GM12878 (cell line): ENCODE data around the gene ASCC1. TPM values are rescaled to one million over a fixed set of nuclear protein-coding genes. Genes with fewer than 3 reads are reported as not detected.

Experiments
- ATAC-seq: fragments of 200-7000 bp; cut with Tn5 transposase; 3 replicates; pipeline ENCODE4 v1.9.1; 2020; ENCODE audit warnings: mild to moderate bottlenecking, moderate library complexity
- BruUV-seq: library from RNA; stranded (reverse); fragments of 400-500 nt; replicated peaks from 2 replicates; lab custom pipeline; 2021; lab: Mats Ljungman, UMichigan
- CTCF ChIA-PET: fragments of 300-600 bp; sonication (Branson Sonifier 250); formaldehyde crosslinking; extraction: SDS; loops from one replicate; lab custom pipeline; 2021; ENCODE audit warnings: inconsistent platforms; lab: Yijun Ruan, JAX
- POLR2A ChIA-PET: fragments of 350-600 bp; formaldehyde crosslinking; extraction: SDS; loops from one replicate; lab custom pipeline; 2021; ENCODE audit warnings: inconsistent platforms; lab: Charles Lee
- RAD21 ChIA-PET: fragments of 300-600 bp; sonication (Branson Sonifier 250); formaldehyde crosslinking; loops from one replicate; lab custom pipeline; 2023; ENCODE audit warnings: antibody characterized with exemption; ENCODE audit not compliant: unreplicated experiment; lab: Charles Lee
- SMC1A ChIA-PET: fragments of 300-600 bp; sonication (Branson Sonifier 250); formaldehyde crosslinking; loops from one replicate; lab custom pipeline; 2023; ENCODE audit not compliant: unreplicated experiment, uncharacterized antibody; lab: Charles Lee
- DNase-seq: peaks from one replicate; pipeline ENCODE4 v3.0.0-alpha.2; 2011; ENCODE audit warnings: low read depth, low spot score
- FAIRE-seq: peaks from 3 replicates; lab custom pipeline; 2011; peaks lifted over from hg19 to GRCh38; lab: Jason Lieb, UNC
- H2AFZ ChIP-seq: 2 replicates; pipeline ENCODE4 v1.6.0; 2011; ENCODE audit warnings: low read depth, low read length, control low read depth; ENCODE audit not compliant: control insufficient read depth
- H3K27ac ChIP-seq: 2 replicates; pipeline ENCODE4 v1.5.1; 2011; ENCODE audit warnings: control low read depth; ENCODE audit not compliant: control insufficient read depth, insufficient read depth
- H3K27me3 ChIP-seq, 2 experiments: replicated peaks in 1 of 2; 2 replicates each; pipeline versions ENCODE4 v1.6.0 to v1.6.1; 2011; ENCODE audit warnings: low read length in 1 of 2; ENCODE audit not compliant: control insufficient read depth in 2 of 2, insufficient read depth in 2 of 2
- H3K36me3 ChIP-seq, 2 experiments: 2 replicates each; pipeline ENCODE4 v1.5.1; 2011; ENCODE audit warnings: low read length in 1 of 2; ENCODE audit not compliant: control insufficient read depth in 2 of 2, insufficient read depth in 2 of 2
- H3K4me1 ChIP-seq: 2 replicates; pipeline ENCODE4 v1.6.1; 2011; ENCODE audit warnings: mild to moderate bottlenecking, low read length, moderate library complexity, mixed read lengths; ENCODE audit not compliant: control insufficient read depth, insufficient read depth
- H3K4me2 ChIP-seq: 2 replicates; pipeline ENCODE4 v1.6.0; 2011; ENCODE audit warnings: control low read depth; ENCODE audit not compliant: control insufficient read depth, insufficient read depth
- H3K4me3 ChIP-seq: fragments of 200-600 bp; sonication (generic); 2 replicates; pipeline ENCODE4 v1.5.1; 2016
- H3K79me2 ChIP-seq: 2 replicates; pipeline ENCODE4 v1.6.0; 2011; ENCODE audit warnings: low read length; ENCODE audit not compliant: control insufficient read depth, insufficient read depth
- H3K9ac ChIP-seq: 2 replicates; pipeline ENCODE4 v1.8.0; 2011; ENCODE audit warnings: low read length, control low read depth, mixed read lengths; ENCODE audit not compliant: control insufficient read depth, insufficient read depth
- H3K9me3 ChIP-seq: replicated peaks from 3 replicates; pipeline ENCODE4 v1.5.1; 2011; ENCODE audit warnings: mild to moderate bottlenecking, low read length; ENCODE audit not compliant: control insufficient read depth, insufficient read depth
- H4K20me1 ChIP-seq: 2 replicates; pipeline ENCODE4 v1.6.0; 2011; ENCODE audit not compliant: control insufficient read depth, insufficient read depth
- SKIL ChIP-seq: fragments of 450-650 bp; IDR thresholded peaks from 2 replicates; pipeline ENCODE4 v1.6.1; 2017; ENCODE audit warnings: mild to moderate bottlenecking, low read depth, inconsistent platforms; ENCODE audit not compliant: poor library complexity, severe bottlenecking
- SRF ChIP-seq, 2 experiments: IDR thresholded peaks; 2 replicates each; pipeline ENCODE4 v1.6.1; 2011; ENCODE audit warnings: low read depth in 2 of 2, low read length in 2 of 2, mild to moderate bottlenecking in 1 of 2, moderate library complexity in 1 of 2
- WGBS: methylation state at CpG from one replicate; pipeline ENCODE4 v1.1.6; 2016; ENCODE audit warnings: low lambda C conversion rate; ENCODE audit not compliant: insufficient replicate concordance, insufficient coverage; ENCODE audit errors: missing lambda C conversion rate; 5-methylcytosine and 5-hydroxymethylcytosine counted together
- in situ Hi-C: fragments of 300-500 bp; cut with MboI; formaldehyde crosslinking; loops from 9 replicates; pipeline ENCODE4 v1.14.3; 2018; ENCODE audit warnings: mixed read lengths
- intact Hi-C: fragments of 100-400 bp; cut with micrococcal nuclease; formaldehyde crosslinking; loops from one replicate; pipeline ENCODE4 v1.14.2; 2022; ENCODE audit not compliant: unreplicated experiment
- polyA plus RNA-seq, 11 experiments: library from polyadenylated mRNA; depleted of rRNA in 4 of 11; unstranded in 6 of 11; stranded (reverse) in 5 of 11; fragments of >200 nt; fragmentation: Nextera tagmentation in 4 of 11; fragmentation: Illumina TruSeq in 1 of 11; extraction: Ambion mirVana in 4 of 11; extraction: Trizol in 1 of 11; gene quantifications; 1 replicate in 1 of 11; 2 replicates in 10 of 11; pipeline versions ENCODE4 v1.2.1 to v1.2.3, GENCODE V29; 2011 to 2016; ENCODE audit warnings: inconsistent platforms in 2 of 11, missing spikeins in 2 of 11, low read depth in 1 of 11
- total RNA-seq, 4 experiments: library from RNA; depleted of rRNA in 3 of 4; stranded (reverse); fragments of >200 nt in 3 of 4; fragmentation: Illumina TruSeq in 1 of 4; extraction: Trizol in 1 of 4; gene quantifications; 2 replicates each; pipeline versions ENCODE4 v1.2.1 to v1.2.3, GENCODE V29; 2013 to 2021

Gene ASCC1
- total and polyA plus RNA-seq, 10 of the 15 experiments (the other 5 are each of a cell fraction or from before 2014, with no cell fraction given): 23.3 to 80.6 (median 42.8) TPM

- Histone ChIP-seq H3K4me3 (peak overlapping the region; percentile 56), H2AFZ (no peak overlapping the region; the same call in none of the 2 replicates), H3K27ac (peak overlapping the region; percentile 96), H4K20me1 (no peaks in the 10 kb centered on the region), H3K27me3 (no peaks in the 10 kb centered on the region), H3K9ac (peak overlapping the region; percentile 86), H3K4me1 (peaks cover 36% of the 10 kb centered on the region), H3K36me3 (peaks cover 0 to 3% of the 10 kb centered on the region in 2 experiments; a peak in 2 of 4 replicates), H3K79me2 (peaks cover 70% of the 10 kb centered on the region), H3K9me3 (no peaks in the 10 kb centered on the region), H3K4me2 (peak overlapping the region; percentile 89)
- TF ChIP-seq SKIL (peak; percentile 10), SRF (IDR thresholded peaks at IDR 0.05; ENCODE audit: low read depth in 2 of 2, low read length in 2 of 2) (no peak)
- 0% methylated on average over 2 of the region's 2 CpGs for WGBS
- ChIA-PET RAD21 (interaction anchor here (0.7 to 10.2 kb wide), 21 partner anchors 10 to 170 kb away, joined by 3 to 129 read pairs (median 5); no protein-coding TSS in a partner anchor), SMC1A (interaction anchor here (0.8 to 9.4 kb wide), 32 partner anchors 10 to 169 kb away, joined by 3 to 122 read pairs (median 5); no protein-coding TSS in a partner anchor), POLR2A (interaction anchor here (0.5 to 6.9 kb wide), 20 partner anchors 25 to 241 kb away, joined by 3 to 82 read pairs (median 4); no protein-coding TSS in a partner anchor), CTCF (interaction anchor here (0.7 to 9.7 kb wide), 17 partner anchors 10 to 261 kb away, joined by 3 to 127 read pairs (median 8); no protein-coding TSS in a partner anchor)
- FAIRE-seq (peak; percentile 54), ATAC-seq (no peak), DNase-seq (no peak)
- BruUV-seq: TSS peak; percentile 37
- intact Hi-C loops (loop anchor here (2.0 to 5.0 kb wide), 6 partner anchors 44 to 321 kb away; no protein-coding TSS in a partner anchor), in situ Hi-C loops (loop anchor here (5.0 kb wide), 1 partner anchor 166 kb away; no protein-coding TSS in a partner anchor)
Measured at GRCh38 chr10:72218726-72219125, 2.6 kb upstream of the ASCC1 start.
